GM12878 (cell line): ENCODE measurements around the gene HTN3. TPM values are rescaled to one million over a fixed set of nuclear protein-coding genes. Genes with fewer than 3 reads are reported as not detected.

Experiments
- ATAC-seq: fragments of 200-7000 bp; cut with Tn5 transposase; 3 replicates; pipeline ENCODE4 v1.9.1; 2020; ENCODE audit warnings: mild to moderate bottlenecking, moderate library complexity
- BruUV-seq: library from RNA; stranded (reverse); fragments of 400-500 nt; replicated peaks from 2 replicates; lab custom pipeline; 2021; lab: Mats Ljungman, UMichigan
- CTCF ChIA-PET: fragments of 300-600 bp; sonication (Branson Sonifier 250); formaldehyde crosslinking; extraction: SDS; loops from one replicate; lab custom pipeline; 2021; ENCODE audit warnings: inconsistent platforms; lab: Yijun Ruan, JAX
- POLR2A ChIA-PET: fragments of 350-600 bp; formaldehyde crosslinking; extraction: SDS; loops from one replicate; lab custom pipeline; 2021; ENCODE audit warnings: inconsistent platforms; lab: Charles Lee
- RAD21 ChIA-PET: fragments of 300-600 bp; sonication (Branson Sonifier 250); formaldehyde crosslinking; loops from one replicate; lab custom pipeline; 2023; ENCODE audit warnings: antibody characterized with exemption; ENCODE audit not compliant: unreplicated experiment; lab: Charles Lee
- SMC1A ChIA-PET: fragments of 300-600 bp; sonication (Branson Sonifier 250); formaldehyde crosslinking; loops from one replicate; lab custom pipeline; 2023; ENCODE audit not compliant: unreplicated experiment, uncharacterized antibody; lab: Charles Lee
- DNase-seq: peaks from one replicate; pipeline ENCODE4 v3.0.0-alpha.2; 2011; ENCODE audit warnings: low read depth, low spot score
- FAIRE-seq: peaks from 3 replicates; lab custom pipeline; 2011; peaks lifted over from hg19 to GRCh38; lab: Jason Lieb, UNC
- H2AFZ ChIP-seq: 2 replicates; pipeline ENCODE4 v1.6.0; 2011; ENCODE audit warnings: low read depth, low read length, control low read depth; ENCODE audit not compliant: control insufficient read depth
- H3K27ac ChIP-seq: 2 replicates; pipeline ENCODE4 v1.5.1; 2011; ENCODE audit warnings: control low read depth; ENCODE audit not compliant: control insufficient read depth, insufficient read depth
- H3K27me3 ChIP-seq, 2 experiments: replicated peaks in 1 of 2; 2 replicates each; pipeline versions ENCODE4 v1.6.0 to v1.6.1; 2011; ENCODE audit warnings: low read length in 1 of 2; ENCODE audit not compliant: control insufficient read depth in 2 of 2, insufficient read depth in 2 of 2
- H3K36me3 ChIP-seq, 2 experiments: 2 replicates each; pipeline ENCODE4 v1.5.1; 2011; ENCODE audit warnings: low read length in 1 of 2; ENCODE audit not compliant: control insufficient read depth in 2 of 2, insufficient read depth in 2 of 2
- H3K4me1 ChIP-seq: 2 replicates; pipeline ENCODE4 v1.6.1; 2011; ENCODE audit warnings: mild to moderate bottlenecking, low read length, moderate library complexity, mixed read lengths; ENCODE audit not compliant: control insufficient read depth, insufficient read depth
- H3K4me2 ChIP-seq: 2 replicates; pipeline ENCODE4 v1.6.0; 2011; ENCODE audit warnings: control low read depth; ENCODE audit not compliant: control insufficient read depth, insufficient read depth
- H3K4me3 ChIP-seq: fragments of 200-600 bp; sonication (generic); 2 replicates; pipeline ENCODE4 v1.5.1; 2016
- H3K79me2 ChIP-seq: 2 replicates; pipeline ENCODE4 v1.6.0; 2011; ENCODE audit warnings: low read length; ENCODE audit not compliant: control insufficient read depth, insufficient read depth
- H3K9ac ChIP-seq: 2 replicates; pipeline ENCODE4 v1.8.0; 2011; ENCODE audit warnings: low read length, control low read depth, mixed read lengths; ENCODE audit not compliant: control insufficient read depth, insufficient read depth
- H3K9me3 ChIP-seq: replicated peaks from 3 replicates; pipeline ENCODE4 v1.5.1; 2011; ENCODE audit warnings: mild to moderate bottlenecking, low read length; ENCODE audit not compliant: control insufficient read depth, insufficient read depth
- H4K20me1 ChIP-seq: 2 replicates; pipeline ENCODE4 v1.6.0; 2011; ENCODE audit not compliant: control insufficient read depth, insufficient read depth
- CBFB ChIP-seq: IDR thresholded peaks from 2 replicates; pipeline ENCODE4 v1.6.1; 2016; ENCODE audit warnings: antibody characterized with exemption, low read depth
- EZH2 ChIP-seq: IDR thresholded peaks from 2 replicates; pipeline ENCODE4 v1.6.1; 2012; ENCODE audit warnings: low read depth, mild to moderate bottlenecking, control low read depth, inconsistent platforms, low read length, borderline replicate concordance; ENCODE audit not compliant: control insufficient read depth
- IRF4 ChIP-seq: IDR thresholded peaks from 2 replicates; pipeline ENCODE4 v1.6.1; 2011; ENCODE audit warnings: low read depth, low read length
- MTA2 ChIP-seq: fragments of 450-650 bp; IDR thresholded peaks from 2 replicates; pipeline ENCODE4 v1.6.1; 2016; ENCODE audit warnings: low read depth, mild to moderate bottlenecking, moderate library complexity
- NFXL1 ChIP-seq: fragments of 450-650 bp; IDR thresholded peaks from 2 replicates; pipeline ENCODE4 v1.6.1; 2017; ENCODE audit warnings: antibody characterized with exemption, mild to moderate bottlenecking, borderline replicate concordance
- NR2F1 ChIP-seq: fragments of 450-650 bp; conservative IDR thresholded peaks from 2 replicates; pipeline ENCODE4 v1.6.1; 2017; ENCODE audit warnings: mild to moderate bottlenecking
- WGBS: methylation state at CpG from one replicate; pipeline ENCODE4 v1.1.6; 2016; ENCODE audit warnings: low lambda C conversion rate; ENCODE audit not compliant: insufficient replicate concordance, insufficient coverage; ENCODE audit errors: missing lambda C conversion rate; 5-methylcytosine and 5-hydroxymethylcytosine counted together
- in situ Hi-C: fragments of 300-500 bp; cut with MboI; formaldehyde crosslinking; loops from 9 replicates; pipeline ENCODE4 v1.14.3; 2018; ENCODE audit warnings: mixed read lengths
- intact Hi-C: fragments of 100-400 bp; cut with micrococcal nuclease; formaldehyde crosslinking; loops from one replicate; pipeline ENCODE4 v1.14.2; 2022; ENCODE audit not compliant: unreplicated experiment
- polyA plus RNA-seq, 11 experiments: library from polyadenylated mRNA; depleted of rRNA in 4 of 11; unstranded in 6 of 11; stranded (reverse) in 5 of 11; fragments of >200 nt; fragmentation: Nextera tagmentation in 4 of 11; fragmentation: Illumina TruSeq in 1 of 11; extraction: Ambion mirVana in 4 of 11; extraction: Trizol in 1 of 11; gene quantifications; 1 replicate in 1 of 11; 2 replicates in 10 of 11; pipeline versions ENCODE4 v1.2.1 to v1.2.3, GENCODE V29; 2011 to 2016; ENCODE audit warnings: inconsistent platforms in 2 of 11, missing spikeins in 2 of 11, low read depth in 1 of 11
- total RNA-seq, 4 experiments: library from RNA; depleted of rRNA in 3 of 4; stranded (reverse); fragments of >200 nt in 3 of 4; fragmentation: Illumina TruSeq in 1 of 4; extraction: Trizol in 1 of 4; gene quantifications; 2 replicates each; pipeline versions ENCODE4 v1.2.1 to v1.2.3, GENCODE V29; 2013 to 2021
- TF ChIP-seq, protein P1 (sequence below): fragments of 150-350 bp; IDR thresholded peaks from 2 replicates; pipeline ENCODE4 v1.6.1; 2016; ENCODE audit warnings: low read depth, low read length
- TF ChIP-seq, protein P2 (sequence below): fragments of 450-650 bp; IDR thresholded peaks from 2 replicates; pipeline ENCODE4 v1.6.1; 2017; ENCODE audit warnings: borderline replicate concordance

The HTN3 gene
- total and polyA plus RNA-seq, 10 of the 15 experiments (the other 5 are each of a cell fraction or from before 2014, with no cell fraction given) = not detected

DNA sequence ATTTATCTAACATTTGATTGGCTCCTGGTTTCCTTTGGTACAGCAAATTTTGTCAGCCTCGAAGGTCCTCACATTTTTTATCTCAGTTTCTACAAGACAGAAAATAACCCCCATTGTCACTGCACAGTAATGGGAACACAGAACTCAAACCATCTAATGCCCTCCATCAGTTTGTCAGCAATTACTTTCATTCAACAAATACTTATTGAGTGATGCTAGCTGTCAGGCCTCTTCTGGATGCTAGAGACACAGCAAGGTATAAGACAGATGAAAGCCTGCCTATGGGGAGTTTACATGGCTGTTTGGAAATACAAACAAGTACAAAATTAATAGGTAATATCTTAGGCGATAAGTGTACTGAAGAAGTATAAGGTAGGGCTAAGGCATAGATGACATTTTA, 5.0 kb upstream of the HTN3 start:
- FAIRE-seq = no peak
- POLR2A ChIA-PET = no interaction called here
- SMC1A ChIA-PET = no interaction called here
- Histone ChIP-seq H3K27me3 (no peaks in the 10 kb centered on the region), H4K20me1 (no peaks in the 10 kb centered on the region), H2AFZ (no peak overlapping the region), H3K4me1 (no peaks in the 10 kb centered on the region), H3K79me2 (no peaks in the 10 kb centered on the region), H3K9me3 (no peaks in the 10 kb centered on the region), H3K4me3 (no peak overlapping the region), H3K36me3 (no peaks in the 10 kb centered on the region), H3K9ac (no peak overlapping the region), H3K27ac (no peak overlapping the region), H3K4me2 (no peak overlapping the region)
- no peak for DNase-seq
- RAD21 ChIA-PET = no interaction called here
- no peak for ATAC-seq
- intact Hi-C loops (no loop called here), in situ Hi-C loops (no loop called here)
- TF ChIP-seq CBFB = no peak
- TF ChIP-seq NFXL1 = no peak
- TF ChIP-seq, protein P1, sequence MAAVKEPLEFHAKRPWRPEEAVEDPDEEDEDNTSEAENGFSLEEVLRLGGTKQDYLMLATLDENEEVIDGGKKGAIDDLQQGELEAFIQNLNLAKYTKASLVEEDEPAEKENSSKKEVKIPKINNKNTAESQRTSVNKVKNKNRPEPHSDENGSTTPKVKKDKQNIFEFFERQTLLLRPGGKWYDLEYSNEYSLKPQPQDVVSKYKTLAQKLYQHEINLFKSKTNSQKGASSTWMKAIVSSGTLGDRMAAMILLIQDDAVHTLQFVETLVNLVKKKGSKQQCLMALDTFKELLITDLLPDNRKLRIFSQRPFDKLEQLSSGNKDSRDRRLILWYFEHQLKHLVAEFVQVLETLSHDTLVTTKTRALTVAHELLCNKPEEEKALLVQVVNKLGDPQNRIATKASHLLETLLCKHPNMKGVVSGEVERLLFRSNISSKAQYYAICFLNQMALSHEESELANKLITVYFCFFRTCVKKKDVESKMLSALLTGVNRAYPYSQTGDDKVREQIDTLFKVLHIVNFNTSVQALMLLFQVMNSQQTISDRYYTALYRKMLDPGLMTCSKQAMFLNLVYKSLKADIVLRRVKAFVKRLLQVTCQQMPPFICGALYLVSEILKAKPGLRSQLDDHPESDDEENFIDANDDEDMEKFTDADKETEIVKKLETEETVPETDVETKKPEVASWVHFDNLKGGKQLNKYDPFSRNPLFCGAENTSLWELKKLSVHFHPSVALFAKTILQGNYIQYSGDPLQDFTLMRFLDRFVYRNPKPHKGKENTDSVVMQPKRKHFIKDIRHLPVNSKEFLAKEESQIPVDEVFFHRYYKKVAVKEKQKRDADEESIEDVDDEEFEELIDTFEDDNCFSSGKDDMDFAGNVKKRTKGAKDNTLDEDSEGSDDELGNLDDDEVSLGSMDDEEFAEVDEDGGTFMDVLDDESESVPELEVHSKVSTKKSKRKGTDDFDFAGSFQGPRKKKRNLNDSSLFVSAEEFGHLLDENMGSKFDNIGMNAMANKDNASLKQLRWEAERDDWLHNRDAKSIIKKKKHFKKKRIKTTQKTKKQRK = no peak
- TF ChIP-seq, protein P2, sequence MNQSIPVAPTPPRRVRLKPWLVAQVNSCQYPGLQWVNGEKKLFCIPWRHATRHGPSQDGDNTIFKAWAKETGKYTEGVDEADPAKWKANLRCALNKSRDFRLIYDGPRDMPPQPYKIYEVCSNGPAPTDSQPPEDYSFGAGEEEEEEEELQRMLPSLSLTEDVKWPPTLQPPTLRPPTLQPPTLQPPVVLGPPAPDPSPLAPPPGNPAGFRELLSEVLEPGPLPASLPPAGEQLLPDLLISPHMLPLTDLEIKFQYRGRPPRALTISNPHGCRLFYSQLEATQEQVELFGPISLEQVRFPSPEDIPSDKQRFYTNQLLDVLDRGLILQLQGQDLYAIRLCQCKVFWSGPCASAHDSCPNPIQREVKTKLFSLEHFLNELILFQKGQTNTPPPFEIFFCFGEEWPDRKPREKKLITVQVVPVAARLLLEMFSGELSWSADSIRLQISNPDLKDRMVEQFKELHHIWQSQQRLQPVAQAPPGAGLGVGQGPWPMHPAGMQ = no peak
- TF ChIP-seq EZH2 = no peak
- TF ChIP-seq MTA2 = no peak
- no peak for TF ChIP-seq NR2F1
- no peak for TF ChIP-seq IRF4
- BruUV-seq = no TSS peak
- 48% methylated on average over 2 of the region's 2 CpGs for WGBS
- CTCF ChIA-PET = no interaction called here
